GM21619 (cell line): ENCODE results near the gene CCDC92.
"Not testable (repeated sequence)": the region's sequence is repeated elsewhere in the genome, so short reads cannot be mapped to it uniquely, and the experiment has no call there.

Experiments
- ATAC-seq: cut with Tn5 transposase; IDR thresholded peaks from one replicate; pipeline ENCODE4 v1.9.1; 2021; ENCODE audit not compliant: unreplicated experiment

The CCDC92 gene

GRCh38 chr12:123912415-123913380 lies 59.9 kb downstream of the CCDC92 start:
- ATAC-seq = no peak

GRCh38 chr12:123911672-123912409 lies 60.8 kb downstream of the CCDC92 start:
- not testable (repeated sequence) for ATAC-seq

DNA sequence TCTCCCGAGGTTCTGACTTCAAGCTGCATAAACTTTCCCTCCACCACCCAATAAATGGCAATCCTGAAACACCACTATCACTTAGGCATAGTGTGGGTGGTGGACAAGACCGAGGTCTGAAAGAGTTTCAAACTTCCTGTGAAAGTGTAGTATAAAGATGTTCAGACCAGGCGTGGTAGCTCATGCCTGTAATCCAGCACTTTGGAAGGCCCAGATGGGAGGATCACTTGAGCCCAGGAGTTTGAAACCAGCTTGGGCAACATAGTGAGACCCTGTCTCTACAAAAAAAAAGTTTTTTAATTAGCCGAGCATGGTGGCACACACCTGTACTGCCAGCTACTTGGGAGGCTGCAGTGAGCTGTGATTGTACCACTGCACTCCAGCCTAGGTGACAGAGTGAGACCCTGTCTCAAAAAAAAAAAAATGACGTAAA lies 61.9 kb downstream of the CCDC92 start:
- no peak for ATAC-seq

- ATAC-seq = no peak
These were observed 62.6 kb downstream of the CCDC92 start for GRCh38 chr12:123910057-123910456.

DNA sequence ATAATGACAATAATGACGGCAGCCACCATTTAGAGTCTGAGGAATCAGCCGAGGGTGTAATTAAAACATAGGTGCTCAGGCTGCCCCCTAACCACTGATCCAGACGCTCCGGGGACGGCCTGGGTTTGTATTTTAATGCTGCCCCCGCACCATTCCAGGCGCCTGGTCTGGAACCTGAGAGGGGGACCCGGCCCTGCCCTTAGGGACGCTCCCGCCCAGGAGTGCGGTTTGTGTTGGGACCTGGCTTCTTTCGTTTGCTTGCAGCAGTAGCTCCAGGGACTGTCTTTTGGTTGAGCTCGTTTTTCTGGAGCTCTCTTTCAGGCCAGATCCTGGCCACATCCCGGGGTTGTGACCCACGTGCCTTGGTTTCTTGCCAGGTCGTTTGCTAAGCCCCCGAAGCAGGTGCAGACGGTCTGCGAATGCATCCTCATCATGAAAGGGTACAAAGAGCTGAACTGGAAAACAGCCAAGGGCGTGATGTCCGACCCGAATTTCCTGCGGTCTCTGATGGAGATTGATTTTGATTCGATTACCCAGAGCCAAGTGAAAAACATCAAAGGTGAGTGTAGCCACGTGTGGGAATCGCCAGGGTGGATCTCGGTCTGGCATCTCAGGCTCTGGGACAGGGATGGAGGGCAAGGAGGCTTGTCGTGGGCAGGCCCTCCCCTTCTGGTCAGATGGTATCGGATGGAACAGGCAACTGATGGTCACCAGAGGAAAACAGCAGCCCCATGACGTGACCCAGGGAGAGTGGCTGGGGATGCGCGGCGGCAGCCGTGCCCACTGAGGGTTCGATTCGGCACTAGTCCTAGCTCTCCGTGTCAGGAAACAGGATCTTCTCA lies 63.5 kb downstream of the CCDC92 start:
- ATAC-seq = no peak

- no peak for ATAC-seq
These were observed 64.7 kb downstream of the CCDC92 start for GRCh38 chr12:123907726-123908476.

GRCh38 chr12:123906711-123907420 lies 65.8 kb downstream of the CCDC92 start:
- no peak for ATAC-seq

GRCh38 chr12:123905319-123905925 lies 67.2 kb downstream of the CCDC92 start:
- no peak for ATAC-seq

GRCh38 chr12:123903301-123904065 lies 69.1 kb downstream of the CCDC92 start:
- no peak for ATAC-seq

- no peak for ATAC-seq
These were observed 69.8 kb downstream of the CCDC92 start for GRCh38 chr12:123902821-123903220.

GRCh38 chr12:123900871-123901376 lies 71.7 kb downstream of the CCDC92 start:
- no peak for ATAC-seq

- no peak for ATAC-seq
These were observed 73.3 kb downstream of the CCDC92 start for GRCh38 chr12:123899368-123899767.

- no peak for ATAC-seq
These were observed 74.0 kb downstream of the CCDC92 start for GRCh38 chr12:123898673-123899072.

- no peak for ATAC-seq
These were observed 75.4 kb downstream of the CCDC92 start for GRCh38 chr12:123897221-123897620.

- no peak for ATAC-seq
These were observed 75.9 kb downstream of the CCDC92 start for GRCh38 chr12:123896767-123897166.

GRCh38 chr12:123895451-123895850 lies 77.2 kb downstream of the CCDC92 start:
- no peak for ATAC-seq

DNA sequence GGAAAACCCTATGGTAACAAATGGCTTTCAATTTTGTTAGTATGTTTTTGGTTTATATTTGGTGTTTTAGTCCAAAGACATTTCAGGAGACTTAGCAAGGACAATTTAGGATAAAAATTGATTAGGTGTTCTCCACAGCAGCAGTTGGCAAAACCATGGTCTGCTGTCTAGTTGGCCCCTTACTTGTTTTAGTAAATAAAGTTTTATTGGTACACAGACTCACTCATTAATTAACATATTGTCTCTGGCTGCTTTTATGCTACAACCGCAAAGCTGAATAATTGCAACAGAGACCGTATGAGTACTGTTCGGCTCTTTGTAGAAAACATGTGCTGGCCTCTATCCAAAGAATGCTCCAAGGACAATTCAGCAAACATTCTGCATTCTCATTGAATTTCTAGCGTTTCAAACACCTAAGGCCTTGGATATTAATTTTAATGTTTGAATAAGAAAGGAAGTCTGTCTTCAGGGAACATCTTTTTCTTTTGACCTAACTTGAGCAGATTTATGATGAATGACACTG lies 77.7 kb downstream of the CCDC92 start:
- ATAC-seq = no peak

DNA sequence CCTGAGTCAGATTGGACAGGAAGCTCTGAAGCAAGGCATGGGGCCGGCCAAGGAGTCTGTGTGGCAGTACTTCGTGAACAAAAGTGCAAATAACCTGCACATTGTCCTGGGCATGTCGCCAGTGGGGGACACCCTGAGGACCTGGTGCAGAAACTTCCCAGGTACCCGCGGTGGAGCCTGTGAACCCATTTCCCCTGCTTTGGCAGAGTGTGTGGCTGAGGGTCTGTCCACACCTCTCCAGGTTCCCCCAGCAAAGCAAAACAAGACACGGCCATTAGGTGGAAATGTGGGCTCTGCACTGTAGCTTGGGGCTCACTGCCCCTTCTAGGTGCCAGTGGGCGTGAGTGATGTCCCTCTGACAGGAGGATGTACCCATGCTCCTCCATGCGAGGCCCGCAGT lies 79.4 kb downstream of the CCDC92 start:
- no peak for ATAC-seq
